SK-N-SH (cell line): ENCODE measurements around the gene NTN1.
"Not testable (repeated sequence)": the region's sequence is repeated elsewhere in the genome, so short reads cannot be mapped to it uniquely, and the experiment has no call there.

Source experiments
- CTCF ChIP-seq: fragments of 200-600 bp; sonication (generic); IDR thresholded peaks from 2 replicates; pipeline ENCODE4 v1.6.1; 2017; ENCODE audit warnings: antibody characterized with exemption, mild to moderate bottlenecking, moderate library complexity
- MEF2A ChIP-seq: IDR thresholded peaks from 2 replicates; pipeline ENCODE4 v1.4.0; 2012; ENCODE audit warnings: low read depth, borderline replicate concordance
- POLR2AphosphoS5 ChIP-seq: IDR thresholded peaks from 2 replicates; pipeline ENCODE4 v1.6.1; 2012; ENCODE audit warnings: low read depth, low read length
- SIN3A ChIP-seq: IDR thresholded peaks from 2 replicates; pipeline ENCODE4 v1.6.1; 2012; ENCODE audit warnings: low read depth, mild to moderate bottlenecking, low read length, moderate library complexity, borderline replicate concordance
- TF ChIP-seq, protein P1 (sequence below): IDR thresholded peaks from 2 replicates; pipeline ENCODE4 v1.6.1; 2012; ENCODE audit warnings: mild to moderate bottlenecking, low read depth, low read length, moderate library complexity
- TF ChIP-seq, protein P2 (sequence below): fragments of 150-350 bp; IDR thresholded peaks from 2 replicates; pipeline ENCODE4 v1.6.1; 2016; ENCODE audit warnings: mild to moderate bottlenecking, low read depth, low read length

DNA sequence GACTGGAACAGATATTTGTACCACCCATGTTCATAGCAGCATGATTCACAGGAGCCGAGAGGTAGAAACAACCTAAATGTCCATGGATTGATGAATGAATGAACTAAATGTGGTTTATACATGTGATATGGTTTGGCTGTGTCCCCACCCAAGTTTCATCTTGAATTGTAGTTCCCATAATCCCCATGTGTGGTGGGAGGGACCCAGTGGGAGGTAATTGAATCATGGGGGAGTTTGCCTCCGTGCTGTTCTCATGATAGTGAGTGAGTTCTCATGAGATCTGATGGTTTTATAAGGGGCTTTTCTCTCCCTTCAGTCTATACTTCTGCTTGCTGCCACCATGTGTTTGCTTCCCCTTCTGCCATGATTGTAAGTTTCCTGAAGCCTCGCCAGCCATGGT, 81.9 kb downstream of the NTN1 start:
- TF ChIP-seq, protein P1, sequence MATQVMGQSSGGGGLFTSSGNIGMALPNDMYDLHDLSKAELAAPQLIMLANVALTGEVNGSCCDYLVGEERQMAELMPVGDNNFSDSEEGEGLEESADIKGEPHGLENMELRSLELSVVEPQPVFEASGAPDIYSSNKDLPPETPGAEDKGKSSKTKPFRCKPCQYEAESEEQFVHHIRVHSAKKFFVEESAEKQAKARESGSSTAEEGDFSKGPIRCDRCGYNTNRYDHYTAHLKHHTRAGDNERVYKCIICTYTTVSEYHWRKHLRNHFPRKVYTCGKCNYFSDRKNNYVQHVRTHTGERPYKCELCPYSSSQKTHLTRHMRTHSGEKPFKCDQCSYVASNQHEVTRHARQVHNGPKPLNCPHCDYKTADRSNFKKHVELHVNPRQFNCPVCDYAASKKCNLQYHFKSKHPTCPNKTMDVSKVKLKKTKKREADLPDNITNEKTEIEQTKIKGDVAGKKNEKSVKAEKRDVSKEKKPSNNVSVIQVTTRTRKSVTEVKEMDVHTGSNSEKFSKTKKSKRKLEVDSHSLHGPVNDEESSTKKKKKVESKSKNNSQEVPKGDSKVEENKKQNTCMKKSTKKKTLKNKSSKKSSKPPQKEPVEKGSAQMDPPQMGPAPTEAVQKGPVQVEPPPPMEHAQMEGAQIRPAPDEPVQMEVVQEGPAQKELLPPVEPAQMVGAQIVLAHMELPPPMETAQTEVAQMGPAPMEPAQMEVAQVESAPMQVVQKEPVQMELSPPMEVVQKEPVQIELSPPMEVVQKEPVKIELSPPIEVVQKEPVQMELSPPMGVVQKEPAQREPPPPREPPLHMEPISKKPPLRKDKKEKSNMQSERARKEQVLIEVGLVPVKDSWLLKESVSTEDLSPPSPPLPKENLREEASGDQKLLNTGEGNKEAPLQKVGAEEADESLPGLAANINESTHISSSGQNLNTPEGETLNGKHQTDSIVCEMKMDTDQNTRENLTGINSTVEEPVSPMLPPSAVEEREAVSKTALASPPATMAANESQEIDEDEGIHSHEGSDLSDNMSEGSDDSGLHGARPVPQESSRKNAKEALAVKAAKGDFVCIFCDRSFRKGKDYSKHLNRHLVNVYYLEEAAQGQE, result not testable (repeated sequence)
- not testable (repeated sequence) for TF ChIP-seq CTCF, POLR2AphosphoS5, SIN3A, MEF2A
- TF ChIP-seq, protein P2, sequence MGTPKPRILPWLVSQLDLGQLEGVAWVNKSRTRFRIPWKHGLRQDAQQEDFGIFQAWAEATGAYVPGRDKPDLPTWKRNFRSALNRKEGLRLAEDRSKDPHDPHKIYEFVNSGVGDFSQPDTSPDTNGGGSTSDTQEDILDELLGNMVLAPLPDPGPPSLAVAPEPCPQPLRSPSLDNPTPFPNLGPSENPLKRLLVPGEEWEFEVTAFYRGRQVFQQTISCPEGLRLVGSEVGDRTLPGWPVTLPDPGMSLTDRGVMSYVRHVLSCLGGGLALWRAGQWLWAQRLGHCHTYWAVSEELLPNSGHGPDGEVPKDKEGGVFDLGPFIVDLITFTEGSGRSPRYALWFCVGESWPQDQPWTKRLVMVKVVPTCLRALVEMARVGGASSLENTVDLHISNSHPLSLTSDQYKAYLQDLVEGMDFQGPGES, result not testable (repeated sequence)
